ENCODE results near the gene SPPL2C.
"Not testable (repeated sequence)": the region's sequence is repeated elsewhere in the genome, so short reads cannot be mapped to it uniquely, and the experiment has no call there.

Gene SPPL2C

DNA sequence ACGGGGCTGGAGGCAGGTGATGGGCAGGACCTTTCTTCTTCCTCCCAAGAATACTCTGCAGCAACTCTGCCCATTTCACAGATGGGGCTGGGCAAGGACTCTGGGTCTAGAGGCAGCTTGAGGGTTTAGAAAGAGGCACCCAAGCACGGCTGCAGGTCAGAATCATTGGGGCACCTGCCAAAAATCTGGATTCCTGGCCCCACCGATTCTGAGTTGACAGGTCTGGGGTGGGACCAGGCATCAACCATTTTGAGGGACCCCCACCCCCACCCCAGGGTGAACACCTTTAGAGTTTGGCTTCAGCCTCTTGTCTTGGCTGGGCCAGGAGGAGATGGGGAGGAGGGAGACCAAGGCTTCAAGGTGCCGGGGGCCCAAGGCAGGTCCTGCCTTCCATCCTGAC is 5.3 kb downstream of the SPPL2C start:
- no peak for DNase-seq (ENCODE audit: low read depth)

DNA sequence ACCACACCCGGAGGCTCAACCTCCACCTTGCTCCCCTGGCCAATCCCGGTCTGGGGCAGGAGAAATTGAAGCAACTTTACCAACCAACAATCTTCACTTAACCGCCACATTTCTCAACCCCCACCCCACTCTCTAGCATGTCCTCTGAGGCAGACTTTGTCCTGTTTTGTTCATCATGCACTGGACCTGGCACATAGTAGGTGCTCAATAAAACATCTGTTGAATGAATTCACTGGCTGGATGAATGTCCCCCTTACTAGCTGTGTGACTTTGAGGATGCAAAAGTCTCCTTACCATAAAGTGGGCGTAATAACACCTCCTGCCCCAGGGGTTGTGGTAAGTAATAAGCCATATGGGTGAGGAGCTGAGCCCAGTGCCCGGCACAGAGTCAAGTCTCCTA is 5.8 kb downstream of the SPPL2C start:
- DNase-seq (ENCODE audit: low read depth) = no peak

DNA sequence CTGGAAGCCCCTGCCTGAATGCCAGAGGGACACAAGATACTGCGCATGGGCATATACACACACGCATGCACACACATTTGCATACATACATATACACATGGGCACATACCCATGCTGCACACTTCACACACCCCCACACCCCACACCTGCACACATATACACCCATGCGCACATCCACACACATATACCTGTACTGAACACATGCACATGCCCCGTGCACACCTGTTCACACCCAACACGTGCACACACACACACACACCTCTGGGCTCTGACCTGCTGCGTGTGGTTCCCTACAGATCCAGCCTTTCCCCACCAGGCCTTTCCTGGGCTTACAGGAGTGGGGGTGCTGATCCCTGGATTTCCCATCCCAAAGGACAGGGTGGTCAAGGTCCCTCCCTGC is 6.3 kb downstream of the SPPL2C start:
- no peak for DNase-seq (ENCODE audit: low read depth)

DNA sequence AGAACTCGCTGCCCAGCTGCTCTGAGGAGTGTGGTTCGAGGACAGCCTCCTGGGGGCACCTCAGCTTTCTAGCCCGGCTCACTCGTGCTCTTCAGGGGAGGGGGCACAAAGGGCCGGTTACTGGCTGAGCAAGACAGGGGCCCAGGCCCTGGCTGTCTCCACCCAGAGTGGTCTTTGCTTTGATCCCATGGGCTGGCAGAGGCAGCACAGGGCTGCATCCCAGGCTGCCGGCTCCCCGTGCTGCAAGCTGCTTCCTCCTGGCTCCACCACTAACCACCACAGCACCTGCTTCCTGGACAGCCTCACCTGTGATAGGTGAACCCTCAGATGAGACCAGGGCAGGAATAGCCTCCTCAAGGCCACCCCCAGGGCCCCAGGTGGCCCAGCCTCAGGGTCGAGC is 6.8 kb downstream of the SPPL2C start:
- no peak for DNase-seq (ENCODE audit: low read depth)

DNA sequence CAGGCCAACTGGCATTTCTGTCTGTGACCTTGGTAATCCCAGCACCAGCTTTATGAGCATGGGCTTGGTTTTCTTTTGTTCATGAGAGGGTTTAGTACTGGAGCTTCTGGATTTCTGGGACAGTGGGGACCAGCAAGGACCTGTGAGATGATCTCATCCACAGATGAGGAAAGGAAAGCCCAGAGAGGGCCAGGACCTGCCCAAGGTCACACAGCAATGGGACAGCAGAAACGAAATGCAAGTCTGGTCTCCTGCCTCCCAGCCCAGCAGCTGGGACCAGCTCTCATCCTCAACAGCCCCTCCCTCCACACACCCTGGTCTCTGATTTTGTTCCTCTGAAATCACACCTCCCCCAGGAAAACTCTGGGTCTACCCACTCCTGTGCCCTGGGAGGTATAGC is 7.2 kb downstream of the SPPL2C start:
- DNase-seq (ENCODE audit: low read depth) = no peak

DNA sequence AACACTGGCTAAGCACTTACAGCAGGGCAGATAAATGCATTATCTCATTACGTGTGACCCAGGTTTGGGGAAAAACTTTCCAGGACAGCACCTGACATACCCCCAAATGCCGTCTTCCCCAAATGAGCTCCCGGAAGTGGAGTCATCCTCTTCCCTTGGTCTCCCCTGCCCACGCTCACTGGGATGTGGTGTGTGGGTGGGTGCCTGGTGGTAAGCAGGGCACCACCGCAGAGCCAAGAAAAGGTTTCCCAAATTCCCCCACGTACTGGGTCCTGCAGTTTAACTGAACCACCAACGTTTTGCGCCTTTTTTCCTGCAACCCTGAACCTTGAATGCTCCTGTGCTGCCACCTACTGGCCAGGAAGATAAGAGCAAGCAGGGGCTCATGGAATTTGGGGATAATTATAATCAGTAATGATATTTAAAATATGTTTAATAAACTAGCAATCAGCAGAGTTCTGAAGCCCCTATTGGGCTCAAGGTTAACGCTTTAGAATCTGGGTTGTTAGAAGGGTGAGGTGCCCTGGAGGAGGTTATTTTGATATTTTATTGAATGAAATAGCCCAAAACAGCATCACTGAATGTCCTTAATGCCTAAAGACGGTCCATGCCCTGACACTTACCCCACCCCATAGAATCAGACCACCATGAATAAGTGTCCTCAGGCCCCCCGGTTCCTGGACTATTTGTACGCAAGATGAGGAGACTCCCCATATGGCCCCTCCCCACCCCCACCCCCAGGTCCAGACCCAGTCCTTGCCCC is 8.0 kb downstream of the SPPL2C start:
- no peak for DNase-seq (ENCODE audit: low read depth)

DNA sequence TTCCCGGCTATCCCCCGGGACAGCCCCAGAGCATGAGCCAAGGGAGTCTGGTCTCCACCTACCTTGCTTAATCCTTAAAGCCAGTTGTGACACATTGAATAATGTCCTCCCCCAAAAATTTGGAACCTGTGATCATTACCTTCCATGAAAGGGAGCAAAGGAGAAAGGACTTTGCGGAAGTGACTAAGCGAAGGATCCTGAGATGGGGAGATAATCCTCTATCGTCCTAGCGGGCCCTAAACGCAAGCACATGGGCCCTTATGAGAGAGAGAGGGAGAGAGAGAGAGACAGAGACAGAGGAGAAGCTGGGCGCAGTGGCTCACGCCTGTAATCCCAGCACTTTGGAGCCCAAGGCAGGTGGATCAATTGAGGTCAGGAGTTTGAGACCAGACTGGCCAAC is 9.5 kb downstream of the SPPL2C start:
- DNase-seq (ENCODE audit: low read depth) = no peak

DNA sequence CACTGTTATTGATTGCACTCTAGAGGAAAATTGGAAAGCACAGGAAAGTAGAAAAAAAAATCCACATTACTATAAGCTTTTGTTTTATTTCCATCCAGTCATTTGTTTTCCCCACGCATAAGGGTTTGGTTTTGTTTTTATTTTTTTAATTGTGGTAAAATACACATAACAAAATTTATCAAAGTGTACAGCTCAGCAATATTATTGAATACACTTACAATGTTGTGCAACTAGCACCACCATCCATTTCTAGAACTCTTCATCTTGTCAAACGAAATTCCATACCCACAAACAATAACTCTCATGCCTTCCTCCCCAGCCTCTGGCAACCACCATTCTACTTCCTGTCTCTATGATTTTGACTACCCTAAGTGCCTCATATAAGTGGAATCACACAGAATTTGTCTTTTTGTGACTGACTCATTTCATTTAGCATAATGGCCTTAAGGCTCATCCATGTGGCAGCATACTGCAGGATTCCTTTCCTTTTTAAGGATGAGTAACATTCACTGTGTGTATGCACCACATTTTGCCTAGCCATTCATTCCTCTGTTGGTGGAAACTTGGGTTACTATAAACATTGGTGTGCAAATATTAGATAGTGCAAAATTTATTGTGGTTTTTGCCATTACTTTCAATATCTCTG is 11.1 kb downstream of the SPPL2C start:
- DNase-seq (ENCODE audit: low read depth) = no peak

DNA sequence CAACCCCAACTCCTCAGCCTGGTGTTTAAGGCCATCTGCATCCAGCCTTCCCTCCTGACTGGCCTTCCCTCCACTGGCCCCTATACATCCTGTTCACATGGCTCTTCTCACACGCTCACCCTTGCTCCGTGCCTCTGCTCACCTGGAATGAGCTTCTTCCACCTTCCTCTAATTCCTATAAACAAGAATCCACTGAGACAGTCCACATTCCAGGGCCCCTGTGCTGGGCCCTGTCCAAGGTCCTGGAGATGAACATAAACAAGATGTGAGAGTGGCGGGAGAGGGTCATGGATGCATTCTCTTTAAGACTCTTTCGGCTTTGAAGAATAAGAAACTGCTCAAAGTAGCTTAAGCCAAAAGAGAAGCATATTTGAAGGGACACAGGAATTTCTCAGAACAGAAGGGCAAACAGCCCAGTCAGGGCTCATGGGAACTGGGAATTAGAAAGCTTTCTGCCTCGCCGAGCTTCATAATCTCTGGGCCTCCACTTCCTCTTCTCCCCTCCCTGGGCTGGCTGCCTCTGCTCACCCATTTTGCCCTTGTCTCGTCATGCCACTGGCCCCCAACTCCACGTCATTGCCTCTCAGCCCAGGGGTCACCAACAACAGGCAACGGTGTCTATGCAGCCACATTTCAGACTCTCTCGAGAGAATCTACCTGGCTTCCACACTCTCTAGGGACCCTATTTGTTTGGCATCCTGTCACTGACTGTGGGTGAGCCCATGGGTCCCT is 13.5 kb downstream of the SPPL2C start:
- no peak for DNase-seq (ENCODE audit: low read depth)

DNA sequence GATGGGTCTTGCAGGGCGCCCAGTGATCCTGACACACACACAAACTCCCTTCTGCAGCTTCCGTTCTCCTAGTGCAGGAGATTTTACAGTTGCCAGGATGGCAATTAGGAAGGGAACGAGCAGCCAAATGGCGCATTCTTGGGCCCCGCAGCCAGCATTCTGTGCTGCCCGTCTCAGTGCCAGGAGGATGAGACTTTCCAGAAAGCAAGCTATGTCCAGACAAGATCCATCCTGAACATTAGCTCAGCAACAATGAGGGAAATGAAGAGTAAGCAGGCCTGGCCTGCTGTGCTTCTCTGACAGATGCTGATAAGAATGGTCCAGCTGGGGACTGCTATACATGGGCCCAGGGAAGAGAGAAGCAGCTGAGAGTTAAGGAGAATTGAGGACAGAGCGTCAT is 16.5 kb downstream of the SPPL2C start:
- no peak for DNase-seq (ENCODE audit: low read depth)

DNA sequence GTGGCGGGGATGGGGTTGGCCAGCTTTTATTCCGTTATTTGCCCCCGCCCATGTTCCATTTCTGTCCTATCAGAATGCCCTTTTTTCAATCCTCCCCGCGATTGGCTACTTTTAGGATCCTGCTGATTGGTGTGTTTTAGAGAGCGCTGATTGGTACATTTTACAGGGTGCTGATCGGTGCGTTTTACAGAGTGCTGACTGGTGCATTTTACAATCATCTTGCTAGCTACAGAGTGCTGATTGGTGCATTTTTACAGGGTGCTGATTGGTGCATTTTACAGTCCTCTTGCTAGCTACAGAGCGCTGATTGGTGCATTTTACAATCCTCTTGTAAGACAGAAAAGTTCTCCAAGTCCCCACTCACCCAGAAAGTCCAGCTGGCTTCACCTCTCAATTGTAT is 17.4 kb downstream of the SPPL2C start:
- not testable (repeated sequence) for DNase-seq (ENCODE audit: low read depth)

DNA sequence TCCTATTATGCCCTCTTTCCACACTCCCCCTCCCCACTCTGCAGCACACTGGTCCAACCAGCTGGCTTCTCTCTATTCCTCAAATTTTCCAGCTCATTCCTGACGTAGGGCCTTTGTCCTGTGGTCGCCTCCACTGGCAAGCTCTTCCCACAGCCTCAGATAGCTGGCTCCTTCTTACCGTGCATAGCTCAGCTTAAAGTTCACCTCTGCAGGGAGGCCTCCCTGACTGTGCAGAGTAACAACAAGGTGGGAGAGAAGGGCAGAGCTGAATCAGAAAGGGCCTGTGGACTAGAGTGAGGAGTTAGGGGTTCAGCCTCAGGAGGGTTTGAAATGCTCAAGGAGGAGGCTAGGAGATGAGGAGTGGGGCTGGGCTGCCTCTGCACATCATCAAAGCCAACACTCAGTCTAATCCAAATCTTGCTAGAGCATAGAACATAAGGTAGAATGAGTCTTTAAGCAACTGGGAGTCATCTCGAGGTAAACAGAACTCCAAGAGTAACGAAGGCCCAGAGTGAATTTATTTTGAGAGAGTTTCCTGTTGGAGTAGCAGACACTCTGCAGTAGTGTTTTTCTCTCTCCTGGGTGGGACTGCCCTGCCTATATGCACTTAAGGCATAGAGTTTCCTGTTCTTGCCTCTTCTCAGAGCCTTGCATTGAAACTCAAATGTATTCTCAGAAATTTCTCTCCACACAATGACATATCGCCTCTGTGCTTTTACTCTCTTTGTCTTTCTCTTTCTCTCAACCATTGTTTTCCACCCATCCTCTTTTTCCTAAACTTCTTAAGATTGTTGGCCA is 19.4 kb downstream of the SPPL2C start:
- no peak for DNase-seq (ENCODE audit: low read depth)

DNA sequence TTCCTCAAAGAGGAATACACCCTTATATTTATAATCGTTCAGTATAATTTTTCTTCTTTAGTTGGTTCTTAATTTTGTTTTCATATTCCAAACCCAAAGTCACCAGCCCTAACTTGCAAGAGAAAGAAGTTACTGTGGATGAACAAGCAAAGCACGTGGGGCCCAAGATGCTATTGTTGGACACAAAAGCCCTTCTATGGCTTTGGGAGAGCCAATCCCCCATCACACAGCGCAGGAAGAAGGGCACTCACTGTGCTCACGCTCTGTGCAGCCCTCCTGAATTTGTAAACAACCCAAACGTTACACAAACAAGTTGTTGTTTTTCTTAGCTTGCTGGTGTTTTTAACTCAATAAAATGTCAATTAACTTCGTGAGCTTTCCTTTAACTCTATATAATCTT is 22.5 kb downstream of the SPPL2C start:
- no peak for DNase-seq (ENCODE audit: low read depth)

DNA sequence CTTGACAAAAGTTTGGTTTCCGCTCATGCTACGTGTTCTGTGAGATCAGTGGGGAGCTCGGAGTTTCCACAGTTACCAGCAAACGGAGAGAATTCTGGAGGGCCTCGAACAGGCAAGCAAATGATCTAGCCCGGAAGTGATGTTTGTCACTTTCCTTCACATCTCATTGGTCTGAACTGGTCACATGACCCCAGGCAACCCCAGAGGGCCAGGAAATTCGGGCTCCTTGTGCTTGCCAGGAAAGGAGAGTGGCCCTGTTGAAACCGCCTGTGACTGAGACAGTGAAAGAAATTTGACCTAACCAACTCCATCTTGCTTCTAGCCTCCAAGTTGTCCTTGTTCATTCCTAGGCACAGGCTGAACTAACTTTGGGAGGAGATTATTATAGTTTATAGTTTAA is 23.0 kb downstream of the SPPL2C start:
- no peak for DNase-seq (ENCODE audit: low read depth)

DNA sequence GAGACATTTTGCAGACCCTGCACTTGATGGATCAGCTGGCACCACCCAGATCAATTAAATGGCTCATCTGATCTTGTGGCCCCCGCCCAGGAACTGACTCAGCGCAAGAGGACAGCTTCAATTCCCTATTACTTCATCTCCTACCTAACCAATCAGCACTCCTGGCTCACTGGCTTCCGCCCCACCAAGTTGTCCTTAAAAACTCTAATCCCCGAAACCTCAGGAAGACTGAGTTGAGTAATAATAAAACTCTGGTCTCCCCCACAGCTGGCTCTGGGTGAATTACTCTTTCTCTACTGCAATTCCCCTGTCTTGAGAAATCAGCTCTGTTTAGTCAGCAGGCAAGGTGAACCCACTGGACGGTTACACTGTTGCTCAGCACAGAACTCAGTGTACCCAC is 23.6 kb downstream of the SPPL2C start:
- DNase-seq (ENCODE audit: low read depth) = no peak

DNA sequence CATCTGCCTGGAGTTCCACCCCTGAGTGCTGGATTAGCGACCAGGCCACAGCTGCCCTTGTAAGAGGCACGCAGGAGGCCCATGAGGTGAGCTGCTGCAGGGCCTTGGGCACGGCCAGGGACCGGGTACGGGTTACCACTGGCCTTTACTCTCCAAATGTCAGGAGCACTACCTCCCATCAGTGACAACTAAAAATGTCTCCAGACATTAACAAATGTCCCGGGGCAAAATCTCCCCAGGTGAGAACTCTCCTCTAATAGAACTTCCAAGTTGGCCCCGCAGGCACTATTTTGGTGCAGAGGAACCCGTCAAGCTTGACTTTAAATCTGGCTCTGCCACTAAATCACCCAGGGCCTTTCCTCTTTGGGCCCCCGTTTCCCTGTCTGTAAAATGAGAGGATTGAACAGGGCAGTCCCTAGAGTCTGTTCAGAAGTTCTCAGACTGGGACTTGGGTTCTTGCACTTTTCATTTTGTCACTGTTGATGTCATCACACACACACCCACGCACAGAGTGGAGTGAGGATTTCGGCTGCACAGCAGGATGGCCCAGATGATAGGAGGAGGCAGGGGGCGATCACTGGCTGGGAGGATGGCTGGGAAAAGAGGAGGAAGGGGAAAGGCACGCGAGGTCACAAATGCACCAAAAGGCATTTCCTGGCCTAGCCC is 25.1 kb downstream of the SPPL2C start:
- DNase-seq (ENCODE audit: low read depth) = no peak

DNA sequence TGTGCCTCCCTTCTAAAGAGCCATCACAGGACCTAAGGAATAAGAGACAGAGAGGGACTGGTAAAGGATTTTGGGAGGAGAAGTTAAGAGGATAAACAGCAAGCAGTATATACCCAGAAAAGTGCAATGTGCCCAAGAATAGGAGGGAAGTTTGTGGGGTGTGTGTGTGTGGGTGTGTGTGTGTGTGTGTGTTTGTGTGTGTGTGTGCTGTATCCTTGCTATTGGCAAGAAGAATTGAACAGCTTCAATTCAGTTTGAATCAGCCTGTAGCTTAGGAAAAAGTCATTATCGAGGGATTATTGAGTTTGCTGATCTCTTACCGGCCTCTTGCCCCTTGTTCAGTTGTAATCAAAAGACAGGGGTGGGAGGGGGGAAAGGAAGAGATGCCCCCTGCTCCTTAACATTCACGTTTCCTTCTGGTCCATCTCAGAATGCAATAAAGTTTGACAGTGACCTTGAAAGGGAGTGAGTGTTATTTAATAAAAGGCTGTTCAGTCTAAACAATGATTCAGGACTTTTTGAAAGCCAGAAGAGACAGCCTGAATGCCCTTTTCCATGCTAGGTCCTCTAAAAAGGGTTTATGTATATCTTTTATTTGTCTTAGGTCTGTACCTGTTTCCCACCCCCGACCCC is 25.8 kb downstream of the SPPL2C start:
- no peak for DNase-seq (ENCODE audit: low read depth)

DNA sequence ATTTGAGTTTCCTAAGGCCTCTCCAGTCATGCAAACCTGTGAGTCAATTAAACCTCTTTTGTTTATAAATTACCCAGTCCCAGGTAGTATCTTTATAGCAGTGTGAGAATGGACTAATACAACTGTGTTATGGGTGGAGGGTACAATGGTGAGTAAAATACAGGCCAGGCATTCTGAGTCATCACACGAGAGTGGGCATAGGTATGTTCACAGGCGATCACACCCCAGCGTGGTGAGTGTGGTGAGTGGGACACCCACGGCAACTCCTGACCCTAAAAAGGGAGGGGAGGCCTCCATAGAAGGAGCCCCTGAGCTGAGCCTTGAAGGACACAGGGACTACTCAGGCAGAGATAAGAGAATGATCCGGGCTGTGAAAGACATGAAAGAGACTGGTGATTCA is 27.0 kb downstream of the SPPL2C start:
- no peak for DNase-seq (ENCODE audit: low read depth)

DNA sequence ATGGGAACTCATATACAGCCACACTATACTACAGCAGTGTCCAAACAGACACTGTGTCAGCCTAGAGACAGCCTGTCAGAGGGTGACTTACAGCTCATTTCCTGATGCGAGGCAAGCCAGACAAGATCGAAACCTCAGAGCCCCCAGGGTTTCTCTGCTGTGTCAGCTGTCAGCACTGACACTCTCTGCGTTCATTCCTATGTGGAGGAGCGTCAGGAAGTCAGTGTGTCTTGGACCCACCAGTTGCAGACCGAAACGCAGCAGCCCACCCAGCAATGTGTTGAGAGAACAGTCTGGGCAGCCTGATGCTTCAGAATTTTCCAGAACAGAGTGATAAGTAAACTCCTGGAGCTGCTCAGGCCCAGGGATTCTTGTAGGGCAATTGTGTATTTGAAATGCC is 29.0 kb downstream of the SPPL2C start:
- no peak for DNase-seq (ENCODE audit: low read depth)

DNA sequence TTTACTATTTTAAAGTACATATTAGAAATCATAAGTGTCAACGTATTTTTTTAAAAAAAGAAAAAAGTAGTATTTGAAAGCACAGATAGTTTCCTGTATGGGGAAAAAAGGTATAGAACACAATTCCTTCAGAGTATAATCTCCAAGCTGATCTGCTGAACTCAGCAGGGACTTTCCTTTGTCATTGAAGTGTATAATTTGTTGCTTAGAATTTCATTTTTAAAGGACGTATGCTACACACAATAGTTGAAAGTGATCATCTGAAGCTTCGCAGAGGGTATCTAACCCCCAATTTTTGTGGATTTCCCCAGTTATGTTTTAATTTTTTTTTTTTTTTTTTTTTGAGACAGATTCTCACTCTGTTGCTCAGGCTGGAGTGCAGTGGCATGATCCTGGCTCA is 29.5 kb downstream of the SPPL2C start:
- no peak for DNase-seq (ENCODE audit: low read depth)

DNA sequence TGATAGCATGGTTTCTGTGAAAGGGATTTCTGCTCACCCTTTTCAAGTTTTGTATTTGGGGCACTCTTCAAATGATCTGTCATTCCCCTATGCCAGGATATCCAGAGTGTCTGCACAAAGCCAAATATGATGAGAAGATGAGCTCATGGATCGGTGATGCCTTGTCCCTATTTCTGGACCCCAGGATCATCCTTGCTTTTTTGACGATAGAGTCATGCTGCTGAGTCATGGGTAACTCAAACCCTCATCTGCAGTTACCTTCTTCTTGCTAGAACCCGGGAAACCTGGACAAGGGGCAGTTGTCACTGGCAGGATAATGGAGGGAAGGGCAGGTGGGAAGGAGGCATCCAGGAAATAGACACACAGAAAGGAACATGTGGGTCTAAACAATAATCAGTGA is 31.9 kb downstream of the SPPL2C start:
- no peak for DNase-seq (ENCODE audit: low read depth)

DNA sequence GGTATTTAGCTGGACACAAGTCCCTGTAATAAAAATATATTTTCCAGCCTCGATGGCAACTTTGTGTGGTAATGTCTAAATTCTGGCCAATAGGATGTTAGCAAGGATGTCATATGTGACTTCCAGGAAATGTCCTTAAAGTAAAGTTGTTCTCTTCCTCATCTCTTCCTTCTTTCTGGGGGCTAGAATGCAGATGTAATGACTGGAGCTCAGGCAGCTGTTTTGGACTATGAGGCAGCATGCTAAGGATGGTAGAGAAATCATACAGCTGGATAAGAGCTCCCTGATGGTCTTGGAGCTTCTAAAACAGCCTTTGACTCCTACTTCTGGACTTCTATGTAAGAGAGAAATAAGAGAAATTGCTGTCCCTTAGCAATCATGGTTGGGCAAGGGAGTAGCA is 32.8 kb downstream of the SPPL2C start:
- DNase-seq (ENCODE audit: low read depth) = no peak

All from T-helper 22 cell (primary cell).